GM10266 (cell line): ENCODE measurements around the gene DDX10.

Experiments used
- DNase-seq: peaks from one replicate; pipeline ENCODE4 v3.0.0; 2012; ENCODE audit errors: extremely low spot score
- TF ChIP-seq, protein P1 (sequence below): IDR thresholded peaks from 2 replicates; pipeline ENCODE4 v1.5.1; 2012; ENCODE audit warnings: mild to moderate bottlenecking, low read depth; ENCODE audit not compliant: control insufficient read depth, insufficient read depth; ENCODE audit errors: missing control alignments

DDX10 gene

GRCh38 chr11:108985236-108985944 is 320.5 kb downstream of the DDX10 start:
- no peak for DNase-seq
- TF ChIP-seq, protein P1, sequence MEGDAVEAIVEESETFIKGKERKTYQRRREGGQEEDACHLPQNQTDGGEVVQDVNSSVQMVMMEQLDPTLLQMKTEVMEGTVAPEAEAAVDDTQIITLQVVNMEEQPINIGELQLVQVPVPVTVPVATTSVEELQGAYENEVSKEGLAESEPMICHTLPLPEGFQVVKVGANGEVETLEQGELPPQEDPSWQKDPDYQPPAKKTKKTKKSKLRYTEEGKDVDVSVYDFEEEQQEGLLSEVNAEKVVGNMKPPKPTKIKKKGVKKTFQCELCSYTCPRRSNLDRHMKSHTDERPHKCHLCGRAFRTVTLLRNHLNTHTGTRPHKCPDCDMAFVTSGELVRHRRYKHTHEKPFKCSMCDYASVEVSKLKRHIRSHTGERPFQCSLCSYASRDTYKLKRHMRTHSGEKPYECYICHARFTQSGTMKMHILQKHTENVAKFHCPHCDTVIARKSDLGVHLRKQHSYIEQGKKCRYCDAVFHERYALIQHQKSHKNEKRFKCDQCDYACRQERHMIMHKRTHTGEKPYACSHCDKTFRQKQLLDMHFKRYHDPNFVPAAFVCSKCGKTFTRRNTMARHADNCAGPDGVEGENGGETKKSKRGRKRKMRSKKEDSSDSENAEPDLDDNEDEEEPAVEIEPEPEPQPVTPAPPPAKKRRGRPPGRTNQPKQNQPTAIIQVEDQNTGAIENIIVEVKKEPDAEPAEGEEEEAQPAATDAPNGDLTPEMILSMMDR, result no peak

- DNase-seq, result no peak
- TF ChIP-seq, protein P1, result no peak
Observed at GRCh38 chr11:108985945-108986279, 321.0 kb downstream of the DDX10 start.
